GM12872 (cell line): ENCODE results near the gene MS4A7.

Experiments
- CTCF ChIP-seq: IDR thresholded peaks from 3 replicates; pipeline ENCODE4 v1.5.1; 2011; ENCODE audit warnings: low read depth, mild to moderate bottlenecking, low read length, moderate library complexity; ENCODE audit not compliant: insufficient read depth

Gene MS4A7

GRCh38 chr11:60392361-60392760 is 14.0 kb downstream of the MS4A7 start:
- no peak for TF ChIP-seq CTCF

GRCh38 chr11:60393016-60393415 is 14.7 kb downstream of the MS4A7 start:
- no peak for TF ChIP-seq CTCF

GRCh38 chr11:60394666-60395380 is 16.5 kb downstream of the MS4A7 start:
- no peak for TF ChIP-seq CTCF

GRCh38 chr11:60396382-60396781 is 18.1 kb downstream of the MS4A7 start, which contains the start of gene MS4A14:
Gene MS4A14 (plus strand): TSS chr11:60396459. CDS start chr11:60396579, 120 bp downstream.
- no peak for TF ChIP-seq CTCF

- TF ChIP-seq CTCF = no peak
Measured at GRCh38 chr11:60396799-60397198, 18.5 kb downstream of the MS4A7 start.

GRCh38 chr11:60420015-60420414 is 41.7 kb downstream of the MS4A7 start:
- TF ChIP-seq CTCF = no peak

- no peak for TF ChIP-seq CTCF
Measured at GRCh38 chr11:60422609-60423008, 44.3 kb downstream of the MS4A7 start.
